Measurements from ENCODE around the gene HSBP1.

GRCh38 chr16:83847371-83848225 is 39.8 kb downstream of the HSBP1 start:
- TF ChIP-seq, protein P1, sequence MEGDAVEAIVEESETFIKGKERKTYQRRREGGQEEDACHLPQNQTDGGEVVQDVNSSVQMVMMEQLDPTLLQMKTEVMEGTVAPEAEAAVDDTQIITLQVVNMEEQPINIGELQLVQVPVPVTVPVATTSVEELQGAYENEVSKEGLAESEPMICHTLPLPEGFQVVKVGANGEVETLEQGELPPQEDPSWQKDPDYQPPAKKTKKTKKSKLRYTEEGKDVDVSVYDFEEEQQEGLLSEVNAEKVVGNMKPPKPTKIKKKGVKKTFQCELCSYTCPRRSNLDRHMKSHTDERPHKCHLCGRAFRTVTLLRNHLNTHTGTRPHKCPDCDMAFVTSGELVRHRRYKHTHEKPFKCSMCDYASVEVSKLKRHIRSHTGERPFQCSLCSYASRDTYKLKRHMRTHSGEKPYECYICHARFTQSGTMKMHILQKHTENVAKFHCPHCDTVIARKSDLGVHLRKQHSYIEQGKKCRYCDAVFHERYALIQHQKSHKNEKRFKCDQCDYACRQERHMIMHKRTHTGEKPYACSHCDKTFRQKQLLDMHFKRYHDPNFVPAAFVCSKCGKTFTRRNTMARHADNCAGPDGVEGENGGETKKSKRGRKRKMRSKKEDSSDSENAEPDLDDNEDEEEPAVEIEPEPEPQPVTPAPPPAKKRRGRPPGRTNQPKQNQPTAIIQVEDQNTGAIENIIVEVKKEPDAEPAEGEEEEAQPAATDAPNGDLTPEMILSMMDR (IDR thresholded peaks at IDR 0.05), result no peak
- TF ChIP-seq POLR2A (IDR thresholded peaks at IDR 0.05), result no peak
